HG02938 (cell line): Measurements from ENCODE around the gene RAE1.

Source experiments
- ATAC-seq: cut with Tn5 transposase; IDR thresholded peaks from one replicate; pipeline ENCODE4 v1.9.1; 2021; ENCODE audit warnings: mild to moderate bottlenecking, moderate library complexity; ENCODE audit not compliant: unreplicated experiment

The RAE1 gene

DNA sequence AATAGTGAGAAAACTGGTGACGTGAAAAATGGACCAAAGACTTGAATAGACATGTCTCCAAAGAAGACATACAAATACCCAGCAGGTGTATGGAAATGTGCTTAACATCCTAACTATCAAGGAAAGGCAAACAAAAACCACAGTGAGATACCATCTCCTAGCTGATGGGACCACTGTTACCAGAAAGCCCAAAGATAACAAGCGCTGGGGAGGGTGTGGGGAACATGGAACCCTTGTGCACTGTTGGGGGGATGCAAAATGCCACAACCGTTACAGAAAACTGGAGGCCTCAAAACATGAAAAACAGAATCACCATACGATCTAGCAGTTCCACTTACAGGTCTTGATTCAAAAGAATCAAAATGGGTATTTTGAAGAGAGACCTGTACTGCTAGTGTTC lies 20.3 kb downstream of the RAE1 start:
- ATAC-seq, result no peak

- no peak for ATAC-seq
These were observed 21.1 kb downstream of the RAE1 start for GRCh38 chr20:57372157-57372556.

- no peak for ATAC-seq
These were observed 21.7 kb downstream of the RAE1 start for GRCh38 chr20:57372581-57373350.

- ATAC-seq, result no peak
These were observed 23.4 kb downstream of the RAE1 start for GRCh38 chr20:57374343-57374930.

- no peak for ATAC-seq
These were observed 24.0 kb downstream of the RAE1 start for GRCh38 chr20:57374931-57375651.

GRCh38 chr20:57375652-57376230 lies 24.7 kb downstream of the RAE1 start:
- no peak for ATAC-seq

DNA sequence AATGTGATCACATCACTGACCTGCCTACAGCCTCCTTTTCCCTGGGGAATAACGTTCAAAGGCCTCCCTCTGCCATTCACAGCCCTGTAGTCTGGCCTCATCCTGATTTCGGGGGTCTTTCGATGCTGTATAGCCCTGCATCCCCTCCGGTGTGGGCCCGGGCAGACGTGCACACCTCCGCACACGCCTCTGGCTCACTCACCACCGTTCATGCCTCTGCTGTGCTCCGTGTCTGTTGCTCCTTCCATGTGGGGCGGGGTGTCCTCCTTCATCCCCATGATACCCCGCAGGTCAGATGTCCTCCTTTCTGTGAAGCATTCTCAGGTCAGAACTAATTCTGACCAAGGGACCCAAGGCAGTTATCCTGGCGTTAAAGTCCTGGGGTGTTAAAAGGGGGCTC lies 26.3 kb downstream of the RAE1 start:
- ATAC-seq, result no peak

DNA sequence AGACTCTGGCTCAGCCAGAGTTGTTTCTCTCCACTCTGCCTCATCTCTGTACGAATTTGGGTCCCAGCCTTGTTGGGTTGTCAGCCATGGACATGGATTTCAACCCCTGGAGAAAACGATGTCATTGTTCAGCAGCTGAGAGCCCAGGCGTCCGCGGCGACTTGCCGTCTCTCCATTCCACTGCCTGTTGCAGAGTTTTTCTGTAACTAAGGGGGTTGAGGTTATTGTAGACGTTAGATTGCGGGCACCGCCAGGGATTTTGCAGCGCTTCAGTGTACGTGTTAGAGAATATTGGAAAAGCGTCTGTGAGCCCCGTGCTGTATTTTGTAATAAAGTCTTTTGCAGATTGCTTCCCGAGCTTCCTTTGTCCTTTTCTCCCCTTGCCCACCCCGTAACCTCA lies 27.1 kb downstream of the RAE1 start:
- no peak for ATAC-seq

DNA sequence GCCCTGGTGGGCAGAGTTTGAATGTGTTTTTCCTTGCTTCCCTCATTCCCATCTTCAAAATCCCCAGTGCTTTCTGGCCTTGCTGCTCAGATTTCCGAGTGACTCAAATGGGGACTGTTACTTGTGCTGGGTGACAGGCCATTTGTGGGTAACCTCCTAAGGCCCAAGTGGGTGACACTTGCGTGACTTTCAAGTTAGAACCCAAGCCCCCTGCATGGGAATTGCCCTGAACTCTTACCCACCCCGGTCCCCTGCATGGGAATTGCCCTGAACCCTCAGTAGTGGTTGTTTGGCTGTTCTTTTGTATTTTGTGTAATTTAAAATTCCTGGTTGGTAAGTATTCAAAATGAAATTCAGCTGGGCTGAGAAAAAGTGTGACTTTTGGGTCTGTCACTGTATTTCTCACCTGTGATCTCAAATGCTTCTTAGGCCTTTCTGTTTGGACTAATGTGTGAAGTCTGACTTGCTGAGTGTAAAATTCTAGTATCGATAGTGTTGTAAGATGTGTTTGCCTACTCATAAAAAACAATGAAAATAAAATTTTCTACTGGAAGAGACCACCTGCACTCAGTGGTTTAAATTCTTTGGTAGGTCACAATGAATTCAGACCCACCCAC lies 27.7 kb downstream of the RAE1 start:
- ATAC-seq, result no peak

DNA sequence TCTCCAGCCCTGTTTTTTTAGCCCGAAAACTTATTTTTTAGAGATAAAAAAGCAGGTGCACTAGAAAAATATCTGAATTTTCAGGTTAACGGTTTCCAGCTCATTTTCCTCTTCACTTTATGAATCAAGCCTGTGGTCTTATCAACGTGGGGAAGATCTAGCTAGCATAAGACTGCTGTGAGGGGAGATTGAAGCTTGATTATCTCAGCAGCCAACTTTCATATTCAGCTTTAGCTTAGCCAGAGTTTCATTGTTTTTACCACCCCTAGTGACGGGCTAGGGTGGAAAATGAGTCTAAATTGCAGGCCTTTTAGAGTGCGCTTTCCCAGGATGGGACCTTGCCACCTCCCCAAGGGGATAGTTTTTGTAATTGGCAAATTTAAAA lies 28.2 kb downstream of the RAE1 start:
- ATAC-seq, result no peak

- no peak for ATAC-seq
These were observed 29.2 kb downstream of the RAE1 start for GRCh38 chr20:57380081-57380750.

GRCh38 chr20:57381596-57382503 lies 30.8 kb downstream of the RAE1 start:
- no peak for ATAC-seq

DNA sequence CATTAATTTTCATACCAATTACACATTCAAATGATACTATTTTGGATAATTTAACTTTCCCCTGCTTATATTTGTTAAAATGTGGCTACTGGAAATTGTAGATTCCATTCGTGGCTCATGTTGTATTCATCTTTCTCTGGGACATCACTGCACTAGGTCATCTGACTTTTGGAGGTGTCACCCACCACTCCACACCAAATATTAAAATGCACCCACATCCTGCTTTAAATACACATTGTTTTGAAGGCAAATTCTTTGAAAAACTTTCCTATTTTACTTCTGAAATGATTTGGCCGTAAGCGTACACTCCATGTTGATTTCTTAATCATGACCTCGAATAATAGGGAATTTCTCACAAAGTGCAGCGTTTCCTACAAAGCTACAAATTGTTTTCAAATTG lies 31.5 kb downstream of the RAE1 start:
- no peak for ATAC-seq

DNA sequence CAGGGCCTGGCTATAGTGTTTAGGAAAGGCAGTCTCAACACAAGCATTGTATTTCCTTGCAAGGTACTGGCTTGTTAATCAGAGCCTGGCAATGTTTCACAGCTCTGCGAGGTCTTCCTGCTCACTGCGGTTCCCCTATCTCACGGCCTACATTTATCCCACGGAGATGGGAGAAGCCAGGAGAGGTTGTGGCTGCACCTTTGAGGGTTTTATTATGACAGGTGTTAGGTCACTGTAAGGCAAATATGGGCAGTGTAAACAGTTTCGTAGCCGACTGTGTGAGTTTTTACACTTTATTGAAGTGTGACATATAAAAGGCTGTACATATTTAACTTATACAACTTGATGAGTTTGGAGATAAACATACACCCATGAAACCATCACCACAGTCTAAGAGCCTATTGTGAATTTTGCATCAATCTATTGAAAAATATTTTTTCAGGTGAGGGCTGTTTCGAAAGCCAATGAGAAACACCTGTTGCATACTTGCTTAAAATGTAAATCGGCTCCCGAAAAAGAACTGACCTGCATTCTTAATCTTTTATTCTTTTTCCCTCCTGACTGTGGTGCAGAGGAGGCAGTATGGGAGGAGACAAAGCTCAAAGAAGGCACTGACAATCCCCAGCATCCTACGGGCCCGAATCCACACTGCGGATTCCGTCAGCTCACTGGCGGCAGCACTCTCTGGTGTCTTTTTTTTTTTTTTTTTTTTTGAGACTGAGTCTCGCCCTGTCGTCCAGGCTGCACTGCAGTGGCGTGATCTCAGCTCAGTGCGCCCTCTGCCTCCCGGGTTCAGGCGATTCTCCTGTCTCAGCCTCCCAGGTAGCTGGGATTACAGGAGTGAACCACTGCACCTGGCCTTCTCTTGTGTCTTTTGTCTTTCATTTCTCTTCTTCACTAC lies 32.6 kb downstream of the RAE1 start:
- ATAC-seq, result no peak

DNA sequence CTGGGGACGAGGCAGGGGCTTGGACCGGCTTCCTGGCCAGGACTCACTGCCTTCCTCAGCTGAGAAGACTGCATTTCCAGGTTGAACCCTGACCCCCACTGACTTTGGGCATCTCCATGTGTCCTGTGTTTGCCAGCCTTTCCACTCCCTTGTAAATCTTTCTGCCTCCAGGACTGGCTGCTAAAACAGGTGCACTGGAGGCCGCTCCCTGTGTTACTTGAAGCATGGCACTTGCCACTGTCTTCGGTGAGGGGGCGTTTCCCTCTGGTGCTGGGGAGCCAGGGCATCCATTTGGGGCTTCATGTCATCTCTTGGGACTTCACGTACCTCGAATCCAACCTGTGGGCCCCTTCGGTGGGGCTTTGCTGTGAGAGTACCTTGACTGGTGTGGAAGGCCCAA lies 33.4 kb downstream of the RAE1 start:
- ATAC-seq, result no peak

DNA sequence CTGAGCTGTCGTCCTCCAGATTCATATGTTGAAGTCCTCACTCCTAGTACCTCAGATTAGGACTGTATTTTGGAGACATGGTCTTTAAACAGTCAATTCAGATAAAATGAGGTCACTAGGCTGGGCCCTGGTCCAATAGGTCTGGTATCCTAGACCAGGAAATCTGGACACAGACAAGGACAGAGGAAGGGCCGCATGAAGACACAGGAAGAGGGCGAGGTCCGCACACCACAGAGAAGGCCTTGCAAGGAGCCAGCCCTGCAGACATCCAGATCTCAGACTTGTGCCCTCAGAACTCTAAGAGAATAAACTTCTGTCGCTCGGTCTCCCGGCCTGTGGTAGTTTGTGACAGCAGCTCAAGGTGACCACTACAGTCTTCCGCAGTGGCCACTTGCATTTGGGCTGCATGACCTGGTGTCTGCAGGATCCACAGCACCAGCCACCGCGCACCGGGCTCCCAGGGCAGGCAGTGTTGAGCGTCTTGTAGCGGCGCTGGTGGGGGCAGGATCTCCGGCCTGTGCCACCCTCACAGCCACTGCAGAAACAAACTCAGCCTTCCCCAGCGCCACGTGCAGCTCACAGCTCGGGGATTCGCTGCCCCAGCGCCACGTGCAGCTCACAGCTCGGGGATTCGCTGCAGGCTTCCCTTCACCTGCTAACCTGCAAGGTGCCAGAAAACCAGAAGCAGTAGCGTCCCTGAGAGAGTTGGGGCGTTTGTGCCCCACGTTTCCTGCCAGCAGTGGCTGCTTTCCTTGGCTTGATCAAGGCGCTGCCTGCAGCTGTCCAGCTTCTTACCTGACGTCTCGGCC lies 34.1 kb downstream of the RAE1 start:
- ATAC-seq, result no peak

GRCh38 chr20:57385940-57386339 lies 34.9 kb downstream of the RAE1 start:
- no peak for ATAC-seq

DNA sequence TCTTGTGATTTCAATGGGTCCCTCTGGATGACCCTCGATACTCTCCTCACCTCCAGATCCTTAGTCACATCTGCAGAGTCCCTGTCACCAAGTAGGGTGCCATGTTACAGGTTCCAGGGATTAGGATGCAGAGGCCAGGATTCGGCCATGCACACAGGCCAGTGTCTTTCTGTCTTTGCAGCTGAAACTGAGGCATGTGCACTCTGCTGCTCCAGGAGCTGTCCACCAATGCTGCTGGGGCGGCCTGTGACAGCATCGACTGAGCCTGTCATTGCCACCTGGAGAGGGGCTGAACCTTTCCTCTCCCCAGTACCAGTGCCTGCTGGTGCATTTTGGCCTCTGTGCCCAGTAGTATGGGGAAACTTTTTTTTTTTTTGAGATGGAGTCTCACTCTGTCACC lies 35.7 kb downstream of the RAE1 start:
- no peak for ATAC-seq
